Measurements from ENCODE around the gene TRIM50. TPM values are rescaled to one million over a fixed set of nuclear protein-coding genes. Genes with fewer than 3 reads are reported as not detected.

Gene TRIM50
- total and polyA plus RNA-seq, 2 of the 4 experiments (the other 2 are of a cell fraction): not detected

- DNase-seq (no peak), ATAC-seq (ENCODE audit: low read depth) (no peak)
- H3K4me3 ChIP-seq (ENCODE audit: insufficient read depth, low read depth, low read length): no peak overlapping the region
- H3K4ac ChIP-seq (ENCODE audit: low read depth, low read length): no peak overlapping the region
- peaks cover 4% of the 10 kb centered on the region; the same call in 1 of the 2 replicates for H3K4me1 ChIP-seq (ENCODE audit: control insufficient read depth, insufficient read depth, low read length)
- H2AK9ac ChIP-seq (replicated peaks; ENCODE audit: low read depth, low read length, poor library complexity): no peak overlapping the region
- no peak overlapping the region for H3K9ac ChIP-seq (ENCODE audit: low read depth, low read length)
- H2BK15ac ChIP-seq (ENCODE audit: low read depth, low read length): no peak overlapping the region
- H4K20me1 ChIP-seq (ENCODE audit: insufficient read depth, low read length): no peaks in the 10 kb centered on the region
- no CpG with 5 or more reads among the region's 5 CpGs for WGBS, 2 experiments (ENCODE audit: extremely low coverage in 2 of 2, insufficient read length in 1 of 2)
- no peak overlapping the region for H2AFZ ChIP-seq (replicated peaks; ENCODE audit: low read length, poor library complexity)
- no peak overlapping the region for H4K8ac ChIP-seq (ENCODE audit: low read depth in 2 of 2, low read length in 2 of 2)
- TF ChIP-seq CHD1 (IDR thresholded peaks at IDR 0.05; ENCODE audit: low read depth, low read length) (no peak), RCOR1 (IDR thresholded peaks at IDR 0.05; ENCODE audit: insufficient replicate concordance, low read length) (no peak), FOS (IDR thresholded peaks at IDR 0.05; ENCODE audit: low read depth, low read length) (no peak), CTCF (conservative IDR thresholded peaks at IDR 0.05; ENCODE audit: low read depth, low read length) (no peak), NFE2L2 (IDR thresholded peaks at IDR 0.05; ENCODE audit: low read depth, low read length) (no peak), MAZ (IDR thresholded peaks at IDR 0.05; ENCODE audit: borderline replicate concordance, low read depth, low read length) (no peak), POLR2A (IDR thresholded peaks at IDR 0.05; ENCODE audit: low read depth, low read length) (no peak), BHLHE40 (IDR thresholded peaks at IDR 0.05; ENCODE audit: low read depth, low read length) (no peak), MXI1 (IDR thresholded peaks at IDR 0.05; ENCODE audit: borderline replicate concordance, low read depth, low read length) (no peak), ELK1 (IDR thresholded peaks at IDR 0.05; ENCODE audit: borderline replicate concordance, low read depth, low read length) (no peak), RAD21 (IDR thresholded peaks at IDR 0.05; ENCODE audit: low read length) (no peak)
- ChIA-PET POLR2A (ENCODE audit: unreplicated experiment) (no interaction called here), CTCF (no interaction called here)
- intact Hi-C loops (cut with micrococcal nuclease): no loop called here
- H4K5ac ChIP-seq (ENCODE audit: low read depth, low read length): no peak overlapping the region
- in situ Hi-C loops (cut with MboI; ENCODE audit: low sequenced_read_pairs): no loop called here
- no peak overlapping the region for H2BK20ac ChIP-seq (ENCODE audit: low read depth, low read length)
- H3K27ac ChIP-seq (ENCODE audit: insufficient read depth, low read length): no peak overlapping the region
- H3K23ac ChIP-seq (ENCODE audit: low read depth, low read length): no peak overlapping the region
- H3K9me3 ChIP-seq (ENCODE audit: control insufficient read depth, insufficient read depth, low read length): peaks cover 9% of the 10 kb centered on the region
- H4K91ac ChIP-seq (ENCODE audit: insufficient read depth, low read depth, low read length): no peak overlapping the region
- BruUV-seq (replicated peaks): no TSS peak
- dilution Hi-C loops (cut with HindIII; ENCODE audit: low sequenced_read_pairs, unreplicated experiment): no loop called here
- no peaks in the 10 kb centered on the region for H3K36me3 ChIP-seq (ENCODE audit: control insufficient read depth, insufficient read depth, low read length)
- H2AK5ac ChIP-seq (ENCODE audit: low read depth, low read length): no peak overlapping the region
- no peaks in the 10 kb centered on the region for H3K79me1 ChIP-seq (ENCODE audit: low read depth in 1 of 2, low read length in 2 of 2)
- no peak overlapping the region for H3K14ac ChIP-seq (replicated peaks; ENCODE audit: low read depth, low read length)
- H2BK5ac ChIP-seq (ENCODE audit: low read depth, low read length, poor library complexity, severe bottlenecking): no peak overlapping the region
- H3K4me2 ChIP-seq (ENCODE audit: low read depth, low read length): no peak overlapping the region
- no peak overlapping the region for H3K56ac ChIP-seq (ENCODE audit: extremely low read depth, insufficient read depth, low read length)
- H2BK120ac ChIP-seq (ENCODE audit: low read depth, low read length): no peak overlapping the region
- H3K27me3 ChIP-seq (ENCODE audit: control insufficient read depth, insufficient read depth, low read length): peaks cover 4% of the 10 kb centered on the region
- no peak overlapping the region for H3K18ac ChIP-seq (ENCODE audit: low read depth, low read length)
- H3K9me1 ChIP-seq (ENCODE audit: insufficient read depth, low read length): peaks cover 4% of the 10 kb centered on the region; the same call in 1 of the 2 replicates
Measured at GRCh38 chr7:73356159-73356558, 28.3 kb upstream of the TRIM50 start.
